ENCODE data around the gene CELSR3. TPM values are rescaled to one million over a fixed set of nuclear protein-coding genes. Genes with fewer than 3 reads are reported as not detected.

The CELSR3 gene
- total RNA-seq, 1 experiment from 2014 or later = 17.6 TPM

DNA sequence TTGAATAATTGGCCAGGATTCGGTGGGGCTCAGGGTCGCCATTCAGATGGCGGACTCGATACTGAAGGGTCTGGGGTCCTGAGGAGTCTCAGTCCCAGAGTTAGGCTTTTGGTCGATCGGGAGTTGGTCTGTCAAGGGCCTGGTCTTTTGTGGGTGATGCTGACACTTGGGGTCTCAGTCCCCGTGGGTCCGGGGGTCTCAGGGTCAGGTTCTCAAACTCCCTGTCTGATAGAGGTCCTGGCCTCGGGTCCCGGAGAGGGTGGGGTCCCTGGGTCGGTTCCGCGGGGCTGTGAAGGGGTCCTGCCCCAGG lies 22.6 kb upstream of the CELSR3 start:
- no peaks in the 10 kb centered on the region for H3K9me3 Mint-ChIP-seq (ENCODE audit: unreplicated experiment)
- BruUV-seq (replicated peaks) = no TSS peak
- H3K4me1 Mint-ChIP-seq (ENCODE audit: insufficient read depth, unreplicated experiment) = peaks cover 36% of the 10 kb centered on the region
- intact Hi-C loops (cut with micrococcal nuclease) = loop anchor here (1.0 to 10.0 kb wide), 4 partner anchors 21 to 130 kb away; partner anchors contain the start of genes PFKFB4 and SLC26A6
- ChIA-PET POLR2A (interaction anchor here (0.6 to 2.8 kb wide), 13 partner anchors 10 to 163 kb away, joined by 3 to 32 read pairs (median 7); partner anchors contain the start of genes CELSR3, IP6K2, PFKFB4 and PRKAR2A), CTCF (interaction anchor here (0.9 to 2.8 kb wide), 6 partner anchors 8 to 322 kb away, joined by 3 to 18 read pairs (median 12); partner anchors contain the start of gene WDR6)
- H3K27ac Mint-ChIP-seq (ENCODE audit: low read depth, unreplicated experiment) = peak overlapping the region; percentile 85
- no peak for DNase-seq (ENCODE audit: unreplicated experiment)
- TF ChIP-seq, protein P1, sequence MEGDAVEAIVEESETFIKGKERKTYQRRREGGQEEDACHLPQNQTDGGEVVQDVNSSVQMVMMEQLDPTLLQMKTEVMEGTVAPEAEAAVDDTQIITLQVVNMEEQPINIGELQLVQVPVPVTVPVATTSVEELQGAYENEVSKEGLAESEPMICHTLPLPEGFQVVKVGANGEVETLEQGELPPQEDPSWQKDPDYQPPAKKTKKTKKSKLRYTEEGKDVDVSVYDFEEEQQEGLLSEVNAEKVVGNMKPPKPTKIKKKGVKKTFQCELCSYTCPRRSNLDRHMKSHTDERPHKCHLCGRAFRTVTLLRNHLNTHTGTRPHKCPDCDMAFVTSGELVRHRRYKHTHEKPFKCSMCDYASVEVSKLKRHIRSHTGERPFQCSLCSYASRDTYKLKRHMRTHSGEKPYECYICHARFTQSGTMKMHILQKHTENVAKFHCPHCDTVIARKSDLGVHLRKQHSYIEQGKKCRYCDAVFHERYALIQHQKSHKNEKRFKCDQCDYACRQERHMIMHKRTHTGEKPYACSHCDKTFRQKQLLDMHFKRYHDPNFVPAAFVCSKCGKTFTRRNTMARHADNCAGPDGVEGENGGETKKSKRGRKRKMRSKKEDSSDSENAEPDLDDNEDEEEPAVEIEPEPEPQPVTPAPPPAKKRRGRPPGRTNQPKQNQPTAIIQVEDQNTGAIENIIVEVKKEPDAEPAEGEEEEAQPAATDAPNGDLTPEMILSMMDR (IDR thresholded peaks at IDR 0.05; ENCODE audit: unreplicated experiment) = peak; percentile 27
- no peaks in the 10 kb centered on the region for H3K27me3 Mint-ChIP-seq (ENCODE audit: insufficient read depth, unreplicated experiment)
- H3K4me3 Mint-ChIP-seq (ENCODE audit: unreplicated experiment) = peak overlapping the region; percentile 73
- H3K36me3 Mint-ChIP-seq (ENCODE audit: insufficient read depth, unreplicated experiment) = peaks cover 69% of the 10 kb centered on the region

DNA sequence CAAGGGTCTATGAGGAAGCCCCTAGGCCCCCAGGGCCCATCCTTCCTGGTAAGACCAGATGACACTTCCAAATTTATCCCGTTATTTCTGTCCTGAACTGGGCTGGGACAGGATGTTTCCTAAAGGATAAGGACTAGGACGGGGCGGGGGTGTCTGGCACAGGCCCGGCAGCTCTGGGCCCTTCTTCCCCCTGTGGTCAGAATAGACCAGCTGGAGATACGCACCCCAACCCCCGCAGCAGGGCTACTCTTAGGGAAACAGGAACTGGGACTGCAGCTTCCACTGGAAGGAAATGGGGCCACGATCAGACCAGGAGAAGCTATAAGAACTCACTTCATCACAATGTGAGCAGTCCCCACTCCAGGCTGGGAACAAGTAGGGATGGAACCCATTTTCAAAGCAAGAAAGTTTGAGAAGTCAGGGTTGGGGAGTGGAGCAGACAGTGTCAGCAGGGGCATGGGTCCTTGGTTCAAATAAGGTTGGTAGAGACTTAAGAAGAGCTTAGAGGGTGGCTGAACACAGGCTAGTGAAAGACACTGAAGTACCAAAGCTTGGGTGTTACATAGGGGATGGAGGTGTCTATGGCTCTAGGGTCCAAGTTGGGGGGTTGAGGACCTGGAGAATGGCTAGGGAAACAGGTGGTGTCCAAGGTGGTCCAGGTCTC lies 21.9 kb upstream of the CELSR3 start:
- TF ChIP-seq, protein P1 (IDR thresholded peaks at IDR 0.05; ENCODE audit: unreplicated experiment) = no peak
- intact Hi-C loops (cut with micrococcal nuclease) = loop anchor here (1.0 to 10.0 kb wide), 4 partner anchors 20 to 130 kb away; partner anchors contain the start of genes PFKFB4 and SLC26A6
- Mint-ChIP-seq H3K27me3 (ENCODE audit: insufficient read depth, unreplicated experiment) (no peaks in the 10 kb centered on the region), H3K27ac (ENCODE audit: low read depth, unreplicated experiment) (peak overlapping the region; percentile 85), H3K9me3 (ENCODE audit: unreplicated experiment) (no peaks in the 10 kb centered on the region), H3K36me3 (ENCODE audit: insufficient read depth, unreplicated experiment) (peaks cover 63% of the 10 kb centered on the region), H3K4me1 (ENCODE audit: insufficient read depth, unreplicated experiment) (peaks cover 36% of the 10 kb centered on the region), H3K4me3 (ENCODE audit: unreplicated experiment) (peak overlapping the region; percentile 73)
- peak; percentile 22 for DNase-seq (ENCODE audit: unreplicated experiment)
- ChIA-PET CTCF (interaction anchor here (0.5 to 2.8 kb wide), 16 partner anchors 8 to 660 kb away, joined by 3 to 18 read pairs (median 4); partner anchors contain the start of genes CELSR3 and WDR6), POLR2A (interaction anchor here (0.6 to 2.8 kb wide), 13 partner anchors 11 to 238 kb away, joined by 3 to 32 read pairs (median 7); partner anchors contain the start of genes ATRIP, CELSR3, IP6K2 and SLC26A6)
- BruUV-seq (replicated peaks) = no TSS peak

DNA sequence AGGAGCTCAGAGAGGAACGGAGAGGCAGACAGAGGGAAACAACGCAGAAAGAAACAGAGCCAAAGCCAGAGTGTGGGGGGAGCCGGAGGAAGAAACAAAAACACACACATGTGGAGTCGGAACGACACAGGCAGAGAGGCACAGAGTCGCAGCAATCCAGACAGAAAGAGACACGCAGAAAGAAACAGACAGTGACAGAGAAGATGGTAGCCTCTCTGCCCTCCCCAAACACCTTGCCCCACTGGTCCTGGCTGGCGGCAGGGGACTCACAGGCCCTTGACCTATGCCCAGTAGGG lies 21.3 kb upstream of the CELSR3 start:
- peak overlapping the region; percentile 73 for H3K4me3 Mint-ChIP-seq (ENCODE audit: unreplicated experiment)
- CTCF ChIA-PET = interaction anchor here (0.5 to 2.8 kb wide), 14 partner anchors 9 to 858 kb away, joined by 3 to 18 read pairs (median 4); partner anchors contain the start of gene CELSR3
- H3K36me3 Mint-ChIP-seq (ENCODE audit: insufficient read depth, unreplicated experiment) = peaks cover 63% of the 10 kb centered on the region
- POLR2A ChIA-PET = interaction anchor here (0.6 to 2.8 kb wide), 13 partner anchors 10 to 238 kb away, joined by 3 to 32 read pairs (median 7); partner anchors contain the start of genes ATRIP, CELSR3, IP6K2 and SLC26A6
- no peak for DNase-seq (ENCODE audit: unreplicated experiment)
- peak overlapping the region; percentile 85 for H3K27ac Mint-ChIP-seq (ENCODE audit: low read depth, unreplicated experiment)
- no peaks in the 10 kb centered on the region for H3K27me3 Mint-ChIP-seq (ENCODE audit: insufficient read depth, unreplicated experiment)
- no peaks in the 10 kb centered on the region for H3K9me3 Mint-ChIP-seq (ENCODE audit: unreplicated experiment)
- intact Hi-C loops (cut with micrococcal nuclease) = loop anchor here (2.0 to 10.0 kb wide), 2 partner anchors 49 to 129 kb away; partner anchors contain the start of genes PFKFB4 and SLC26A6
- no TSS peak for BruUV-seq (replicated peaks)
- TF ChIP-seq, protein P1 (IDR thresholded peaks at IDR 0.05; ENCODE audit: unreplicated experiment) = no peak
- H3K4me1 Mint-ChIP-seq (ENCODE audit: insufficient read depth, unreplicated experiment) = peaks cover 36% of the 10 kb centered on the region

DNA sequence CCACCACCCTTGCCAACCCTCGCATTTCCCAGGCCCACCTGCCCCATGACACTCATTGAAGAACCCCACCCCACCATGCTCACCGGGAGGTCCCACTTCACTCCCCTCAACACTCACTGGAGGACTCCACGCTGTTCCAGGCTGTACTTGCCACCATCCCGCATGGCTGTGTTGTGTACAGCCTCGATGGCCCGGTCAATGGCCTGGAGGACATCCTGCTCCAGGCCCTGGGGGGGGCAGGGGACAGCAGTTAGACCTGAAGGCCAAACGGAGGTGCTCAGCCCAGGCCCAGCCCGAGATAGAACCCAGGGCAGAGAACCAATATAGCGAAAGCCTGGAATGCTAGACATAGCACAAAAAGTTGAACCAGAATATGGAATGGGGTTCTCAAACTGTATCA lies 20.1 kb upstream of the CELSR3 start:
- intact Hi-C loops (cut with micrococcal nuclease) = loop anchor here (10.0 kb wide), 1 partner anchor 128 kb away; the partner anchor contains the start of gene PFKFB4
- Mint-ChIP-seq H3K4me1 (ENCODE audit: insufficient read depth, unreplicated experiment) (peaks cover 36% of the 10 kb centered on the region), H3K9me3 (ENCODE audit: unreplicated experiment) (no peaks in the 10 kb centered on the region), H3K27ac (ENCODE audit: low read depth, unreplicated experiment) (peak overlapping the region; percentile 13), H3K27me3 (ENCODE audit: insufficient read depth, unreplicated experiment) (no peaks in the 10 kb centered on the region), H3K36me3 (ENCODE audit: insufficient read depth, unreplicated experiment) (peaks cover 63% of the 10 kb centered on the region), H3K4me3 (ENCODE audit: unreplicated experiment) (no peak overlapping the region)
- TF ChIP-seq, protein P1 (IDR thresholded peaks at IDR 0.05; ENCODE audit: unreplicated experiment) = no peak
- POLR2A ChIA-PET = interaction anchor here (0.9 to 2.8 kb wide), 11 partner anchors 8 to 84 kb away, joined by 3 to 32 read pairs (median 8); partner anchors contain the start of genes CELSR3, IP6K2 and SLC26A6
- CTCF ChIA-PET = interaction anchor here (1.7 to 2.8 kb wide), 4 partner anchors 10 to 124 kb away, joined by 6 to 18 read pairs (median 14); partner anchors contain the start of gene CELSR3
- no TSS peak for BruUV-seq (replicated peaks)
- DNase-seq (ENCODE audit: unreplicated experiment) = no peak

Data from MCF 10A (cell line).